HFF-Myc (cell line): ENCODE results near the gene HLA-DPA1.
A peak's percentile ranks its signal among the peaks of the same experiment; 100 is the strongest.

Source experiments
- DNase-seq: peaks from one replicate; pipeline ENCODE4 v3.0.0-alpha.2; 2011; ENCODE audit warnings: low read depth; ENCODE audit errors: extremely low read depth
- H3K4me3 ChIP-seq: replicated peaks from 2 replicates; pipeline ENCODE4 v1.5.1; 2011; ENCODE audit warnings: low read depth, mild to moderate bottlenecking, control low read depth, low read length
- TF ChIP-seq, protein P1 (sequence below): IDR thresholded peaks from 2 replicates; pipeline ENCODE4 v1.5.1; 2012; ENCODE audit warnings: mild to moderate bottlenecking, low read depth, low read length, control low read depth; ENCODE audit errors: missing control alignments

HLA-DPA1 gene

DNA sequence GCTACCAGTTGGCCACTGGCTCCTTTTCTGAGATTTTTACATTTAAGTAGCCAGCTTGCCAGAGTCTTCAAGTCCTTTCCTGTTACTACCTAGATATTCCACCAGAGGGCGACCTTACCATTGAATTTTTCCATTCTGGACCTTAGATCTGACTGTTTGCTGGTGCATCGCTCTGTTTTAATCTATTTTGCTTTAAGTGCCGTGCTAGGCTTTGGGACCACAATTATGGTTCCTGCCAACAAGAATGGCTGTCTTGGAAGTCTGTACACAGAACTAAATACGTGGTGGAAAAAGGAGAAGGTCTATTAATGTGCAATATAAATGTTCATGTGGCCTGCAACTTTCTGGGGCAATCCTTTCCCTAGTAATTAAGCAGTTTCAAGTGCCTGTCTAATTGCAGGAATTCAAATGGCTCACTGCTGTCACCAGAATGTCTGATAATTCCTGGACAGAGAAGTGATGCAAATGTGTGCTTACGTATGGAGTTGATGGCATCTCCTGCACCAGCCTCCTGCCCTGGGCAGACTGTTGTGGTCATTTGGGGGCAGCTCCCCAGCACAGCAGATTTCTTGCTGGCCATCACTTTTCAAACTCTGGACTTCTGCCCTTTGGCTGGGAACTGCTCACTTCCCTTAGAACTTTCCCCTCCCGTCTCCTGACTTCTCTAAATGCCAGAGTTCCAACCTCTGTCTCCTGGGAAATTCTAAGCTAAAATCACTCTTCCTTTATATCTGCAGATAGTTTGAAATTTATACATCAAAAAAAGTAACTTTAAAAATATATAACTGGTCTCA, 58.4 kb downstream of the HLA-DPA1 start:
- DNase-seq = peak; percentile 76
- TF ChIP-seq, protein P1, sequence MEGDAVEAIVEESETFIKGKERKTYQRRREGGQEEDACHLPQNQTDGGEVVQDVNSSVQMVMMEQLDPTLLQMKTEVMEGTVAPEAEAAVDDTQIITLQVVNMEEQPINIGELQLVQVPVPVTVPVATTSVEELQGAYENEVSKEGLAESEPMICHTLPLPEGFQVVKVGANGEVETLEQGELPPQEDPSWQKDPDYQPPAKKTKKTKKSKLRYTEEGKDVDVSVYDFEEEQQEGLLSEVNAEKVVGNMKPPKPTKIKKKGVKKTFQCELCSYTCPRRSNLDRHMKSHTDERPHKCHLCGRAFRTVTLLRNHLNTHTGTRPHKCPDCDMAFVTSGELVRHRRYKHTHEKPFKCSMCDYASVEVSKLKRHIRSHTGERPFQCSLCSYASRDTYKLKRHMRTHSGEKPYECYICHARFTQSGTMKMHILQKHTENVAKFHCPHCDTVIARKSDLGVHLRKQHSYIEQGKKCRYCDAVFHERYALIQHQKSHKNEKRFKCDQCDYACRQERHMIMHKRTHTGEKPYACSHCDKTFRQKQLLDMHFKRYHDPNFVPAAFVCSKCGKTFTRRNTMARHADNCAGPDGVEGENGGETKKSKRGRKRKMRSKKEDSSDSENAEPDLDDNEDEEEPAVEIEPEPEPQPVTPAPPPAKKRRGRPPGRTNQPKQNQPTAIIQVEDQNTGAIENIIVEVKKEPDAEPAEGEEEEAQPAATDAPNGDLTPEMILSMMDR = peak; percentile 38
- H3K4me3 ChIP-seq = no peak overlapping the region
